Neural progenitor cell (in vitro differentiated cells): ENCODE results near the gene TEK. TPM values are rescaled to one million over a fixed set of nuclear protein-coding genes. Genes with fewer than 3 reads are reported as not detected.
"Not testable (repeated sequence)": the region's sequence is repeated elsewhere in the genome, so short reads cannot be mapped to it uniquely, and the experiment has no call there.

ENCODE experiments used
- DNase-seq: peaks from one replicate; pipeline ENCODE4 v3.0.0-alpha.2; 2016; ENCODE audit warnings: low spot score
- H2AFZ ChIP-seq: fragments of 200-600 bp; sonication (generic); replicated peaks from 2 replicates; pipeline ENCODE4 v1.6.1; 2016; ENCODE audit warnings: antibody characterized with exemption
- H3F3A ChIP-seq: fragments of 200-600 bp; sonication (generic); 2 replicates; pipeline ENCODE4 v1.6.1; 2016; ENCODE audit warnings: antibody characterized with exemption, low read depth
- H3K27ac ChIP-seq: fragments of 200-600 bp; sonication (generic); 2 replicates; pipeline ENCODE4 v1.5.1; 2016; ENCODE audit warnings: mild to moderate bottlenecking
- H3K27me3 ChIP-seq: fragments of 200-600 bp; sonication (generic); 2 replicates; pipeline ENCODE4 v1.6.1; 2016; ENCODE audit warnings: mild to moderate bottlenecking, moderate library complexity
- H3K36me3 ChIP-seq: fragments of 200-600 bp; sonication (generic); 2 replicates; pipeline ENCODE4 v1.5.1; 2016
- H3K4me1 ChIP-seq: fragments of 200-600 bp; sonication (generic); 2 replicates; pipeline ENCODE4 v1.6.1; 2016; ENCODE audit warnings: mixed run types
- H3K4me2 ChIP-seq: fragments of 200-600 bp; sonication (generic); 2 replicates; pipeline ENCODE4 v1.6.1; 2016
- H3K4me3 ChIP-seq: fragments of 200-600 bp; sonication (generic); 2 replicates; pipeline ENCODE4 v1.5.1; 2016
- H3K79me2 ChIP-seq: fragments of 200-600 bp; sonication (generic); 2 replicates; pipeline ENCODE4 v1.6.1; 2016; ENCODE audit warnings: low read depth
- H3K9ac ChIP-seq: fragments of 200-600 bp; sonication (generic); 2 replicates; pipeline ENCODE4 v1.6.1; 2016
- H3K9me3 ChIP-seq: fragments of 200-600 bp; sonication (generic); 2 replicates; pipeline ENCODE4 v1.5.1; 2016; ENCODE audit warnings: low read depth
- H4K20me1 ChIP-seq: fragments of 200-600 bp; sonication (generic); 2 replicates; pipeline ENCODE4 v1.6.1; 2016; ENCODE audit warnings: low read depth
- H3K27ac Mint-ChIP-seq: 3 replicates; pipeline ENCODE4 v1.8.0; 2021; ENCODE audit warnings: mixed read lengths
- H3K27me3 Mint-ChIP-seq: 2 replicates; pipeline ENCODE4 v1.8.0; 2022; ENCODE audit warnings: low read depth, mild to moderate bottlenecking, inconsistent platforms, moderate library complexity, mixed read lengths; ENCODE audit not compliant: insufficient read depth
- H3K36me3 Mint-ChIP-seq: 3 replicates; pipeline ENCODE4 v1.8.0; 2021; ENCODE audit warnings: mixed read lengths
- H3K4me1 Mint-ChIP-seq: 3 replicates; pipeline ENCODE4 v1.8.0; 2021; ENCODE audit warnings: mixed read lengths
- H3K4me3 Mint-ChIP-seq: 3 replicates; pipeline ENCODE4 v1.8.0; 2021; ENCODE audit warnings: mild to moderate bottlenecking, moderate library complexity, mixed read lengths
- H3K9me3 Mint-ChIP-seq: 3 replicates; pipeline ENCODE4 v1.8.0; 2020; ENCODE audit warnings: mixed read lengths
- EZH2 ChIP-seq: fragments of 200-600 bp; sonication (generic); IDR thresholded peaks from 2 replicates; pipeline ENCODE4 v1.6.1; 2017; ENCODE audit warnings: antibody characterized with exemption, mild to moderate bottlenecking, moderate library complexity
- EZH2phosphoT487 ChIP-seq: fragments of 200-600 bp; sonication (generic); IDR thresholded peaks from 2 replicates; pipeline ENCODE4 v1.6.1; 2017; ENCODE audit warnings: antibody characterized with exemption
- total RNA-seq: library from RNA; depleted of rRNA; stranded (reverse); fragments of >200 nt; gene quantifications from 2 replicates; pipeline ENCODE4 v1.2.3, GENCODE V29; 2015; ENCODE audit warnings: low replicate concordance
- TF ChIP-seq, protein P1 (sequence below): fragments of 200-600 bp; sonication (generic); IDR thresholded peaks from 2 replicates; pipeline ENCODE4 v1.5.1; 2017; ENCODE audit warnings: antibody characterized with exemption, mild to moderate bottlenecking

The TEK gene
- total RNA-seq, 1 donor from 2014 or later: 12.3 TPM

GRCh38 chr9:27089706-27090105, 19.3 kb upstream of the TEK start:
- TF ChIP-seq EZH2 (no peak), EZH2phosphoT487 (no peak)
- TF ChIP-seq, protein P1, sequence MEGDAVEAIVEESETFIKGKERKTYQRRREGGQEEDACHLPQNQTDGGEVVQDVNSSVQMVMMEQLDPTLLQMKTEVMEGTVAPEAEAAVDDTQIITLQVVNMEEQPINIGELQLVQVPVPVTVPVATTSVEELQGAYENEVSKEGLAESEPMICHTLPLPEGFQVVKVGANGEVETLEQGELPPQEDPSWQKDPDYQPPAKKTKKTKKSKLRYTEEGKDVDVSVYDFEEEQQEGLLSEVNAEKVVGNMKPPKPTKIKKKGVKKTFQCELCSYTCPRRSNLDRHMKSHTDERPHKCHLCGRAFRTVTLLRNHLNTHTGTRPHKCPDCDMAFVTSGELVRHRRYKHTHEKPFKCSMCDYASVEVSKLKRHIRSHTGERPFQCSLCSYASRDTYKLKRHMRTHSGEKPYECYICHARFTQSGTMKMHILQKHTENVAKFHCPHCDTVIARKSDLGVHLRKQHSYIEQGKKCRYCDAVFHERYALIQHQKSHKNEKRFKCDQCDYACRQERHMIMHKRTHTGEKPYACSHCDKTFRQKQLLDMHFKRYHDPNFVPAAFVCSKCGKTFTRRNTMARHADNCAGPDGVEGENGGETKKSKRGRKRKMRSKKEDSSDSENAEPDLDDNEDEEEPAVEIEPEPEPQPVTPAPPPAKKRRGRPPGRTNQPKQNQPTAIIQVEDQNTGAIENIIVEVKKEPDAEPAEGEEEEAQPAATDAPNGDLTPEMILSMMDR: no peak
- H3K27me3 ChIP-seq: no peaks in the 10 kb centered on the region
- DNase-seq: no peak
- no peak overlapping the region for H3K27ac ChIP-seq
- no peak overlapping the region for H3K9ac ChIP-seq
- peaks cover 5% of the 10 kb centered on the region for H3K4me1 ChIP-seq
- H3F3A ChIP-seq: no peaks in the 10 kb centered on the region
- no peak overlapping the region for H3K4me3 Mint-ChIP-seq
- H3K36me3 Mint-ChIP-seq: no peaks in the 10 kb centered on the region
- H3K9me3 ChIP-seq: no peaks in the 10 kb centered on the region
- H3K27ac Mint-ChIP-seq: no peak overlapping the region
- no peaks in the 10 kb centered on the region for H4K20me1 ChIP-seq
- peaks cover 3% of the 10 kb centered on the region for H3K4me1 Mint-ChIP-seq
- H3K9me3 Mint-ChIP-seq: no peaks in the 10 kb centered on the region
- H3K36me3 ChIP-seq: no peaks in the 10 kb centered on the region
- no peaks in the 10 kb centered on the region for H3K27me3 Mint-ChIP-seq
- H3K4me3 ChIP-seq: no peak overlapping the region
- H2AFZ ChIP-seq: no peak overlapping the region
- no peak overlapping the region for H3K4me2 ChIP-seq
- H3K79me2 ChIP-seq: no peaks in the 10 kb centered on the region

DNA sequence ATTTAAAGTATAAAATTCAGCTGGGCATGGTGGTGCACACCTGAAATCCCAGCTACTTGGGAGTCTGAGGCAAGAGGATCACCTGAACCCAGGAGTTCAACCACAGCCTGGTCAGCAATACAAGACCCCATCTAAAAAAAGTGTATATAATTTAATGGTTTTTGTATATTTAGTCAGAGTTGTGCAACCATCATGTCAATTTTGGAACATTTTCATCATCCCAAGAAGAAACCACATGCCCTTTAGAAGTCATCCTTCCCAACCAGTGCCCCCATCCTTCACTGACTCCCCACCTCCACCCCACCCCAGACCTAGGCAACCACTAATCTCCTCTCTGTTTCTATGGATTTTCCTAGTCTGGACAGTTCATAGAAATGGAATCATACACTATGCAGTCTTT, 18.8 kb upstream of the TEK start:
- peaks cover 7% of the 10 kb centered on the region for H3K4me1 ChIP-seq
- no peaks in the 10 kb centered on the region for H3K36me3 ChIP-seq
- Mint-ChIP-seq H3K36me3 (no peaks in the 10 kb centered on the region), H3K4me1 (peaks cover 3% of the 10 kb centered on the region), H3K9me3 (no peaks in the 10 kb centered on the region), H3K4me3 (no peak overlapping the region), H3K27ac (no peak overlapping the region), H3K27me3 (no peaks in the 10 kb centered on the region)
- no peak overlapping the region for H2AFZ ChIP-seq
- no peak for TF ChIP-seq EZH2
- TF ChIP-seq, protein P1: no peak
- TF ChIP-seq EZH2phosphoT487: no peak
- no peak overlapping the region for H3K27ac ChIP-seq
- no peak overlapping the region for H3K4me2 ChIP-seq
- no peaks in the 10 kb centered on the region for H3F3A ChIP-seq
- no peaks in the 10 kb centered on the region for H3K27me3 ChIP-seq
- DNase-seq: no peak
- H3K4me3 ChIP-seq: no peak overlapping the region
- H4K20me1 ChIP-seq: no peaks in the 10 kb centered on the region
- no peaks in the 10 kb centered on the region for H3K9me3 ChIP-seq
- H3K79me2 ChIP-seq: no peaks in the 10 kb centered on the region
- H3K9ac ChIP-seq: no peak overlapping the region

DNA sequence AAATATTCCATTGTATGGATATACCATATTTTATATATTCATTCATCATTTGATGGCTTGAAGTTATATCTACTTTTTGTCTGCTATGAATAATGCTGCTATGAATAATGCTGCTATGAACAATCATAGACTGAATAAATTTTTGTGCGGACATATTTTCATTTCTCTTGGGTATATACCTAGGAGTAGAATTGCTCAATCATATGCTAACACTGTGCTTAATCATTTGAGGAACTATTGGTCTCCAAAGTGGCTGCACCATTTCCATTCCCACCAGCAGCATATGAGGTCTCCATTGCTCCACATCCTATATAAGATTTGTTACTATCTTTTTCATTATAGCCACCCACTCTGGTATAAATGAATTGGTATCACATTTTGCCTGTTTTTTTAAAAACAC, 18.3 kb upstream of the TEK start:
- Mint-ChIP-seq H3K4me3 (no peak overlapping the region), H3K36me3 (no peaks in the 10 kb centered on the region), H3K4me1 (peaks cover 3% of the 10 kb centered on the region), H3K9me3 (no peaks in the 10 kb centered on the region), H3K27me3 (no peaks in the 10 kb centered on the region), H3K27ac (no peak overlapping the region)
- no peak overlapping the region for H3K27ac ChIP-seq
- H3K79me2 ChIP-seq: no peaks in the 10 kb centered on the region
- no peak overlapping the region for H3K9ac ChIP-seq
- no peaks in the 10 kb centered on the region for H3K9me3 ChIP-seq
- TF ChIP-seq, protein P1: no peak
- no peak for TF ChIP-seq EZH2phosphoT487
- TF ChIP-seq EZH2: no peak
- H3F3A ChIP-seq: no peaks in the 10 kb centered on the region
- H3K27me3 ChIP-seq: no peaks in the 10 kb centered on the region
- H3K4me1 ChIP-seq: peaks cover 7% of the 10 kb centered on the region
- H2AFZ ChIP-seq: no peak overlapping the region
- no peaks in the 10 kb centered on the region for H3K36me3 ChIP-seq
- H3K4me2 ChIP-seq: no peak overlapping the region
- no peak overlapping the region for H3K4me3 ChIP-seq
- no peak for DNase-seq
- no peaks in the 10 kb centered on the region for H4K20me1 ChIP-seq

- not testable (repeated sequence) for H3K79me2 ChIP-seq, H3K27me3 Mint-ChIP-seq, H3K9me3 Mint-ChIP-seq, H3K4me3 Mint-ChIP-seq, H3K4me2 ChIP-seq, H3K27me3 ChIP-seq, H2AFZ ChIP-seq, H3F3A ChIP-seq, H3K9ac ChIP-seq, H3K4me1 ChIP-seq, H3K27ac Mint-ChIP-seq, H3K27ac ChIP-seq, H3K9me3 ChIP-seq, H3K36me3 Mint-ChIP-seq, H4K20me1 ChIP-seq, H3K4me3 ChIP-seq, H3K36me3 ChIP-seq, H3K4me1 Mint-ChIP-seq, DNase-seq
Measured at GRCh38 chr9:27092496-27092895, 16.5 kb upstream of the TEK start.

- not testable (repeated sequence) for H3K27me3 Mint-ChIP-seq, H3K4me3 Mint-ChIP-seq, H3K4me2 ChIP-seq, H3K36me3 Mint-ChIP-seq, DNase-seq, H4K20me1 ChIP-seq, H3K27ac ChIP-seq, H3K4me3 ChIP-seq, H2AFZ ChIP-seq, H3K9me3 ChIP-seq, H3K4me1 ChIP-seq, H3K27ac Mint-ChIP-seq, H3K9ac ChIP-seq, H3K9me3 Mint-ChIP-seq, H3K27me3 ChIP-seq, H3F3A ChIP-seq, H3K4me1 Mint-ChIP-seq, H3K36me3 ChIP-seq, H3K79me2 ChIP-seq
Measured at GRCh38 chr9:27093384-27094067, 15.5 kb upstream of the TEK start.
